CD4-positive, alpha-beta T cell treated with Interferon alpha-2 for 1 hour (primary cell): ENCODE results near the gene NEMP1.
"Not testable (repeated sequence)": the region's sequence is repeated elsewhere in the genome, so short reads cannot be mapped to it uniquely, and the experiment has no call there.

Experiments used
- DNase-seq, 2 donors: peaks; one replicate each; pipeline ENCODE4 v3.0.0-alpha.2; 2020 to 2022

The NEMP1 gene

GRCh38 chr12:57090924-57091637 lies 12.5 kb upstream of the NEMP1 start:
- DNase-seq = no peak

GRCh38 chr12:57090490-57090889 lies 11.9 kb upstream of the NEMP1 start:
- DNase-seq = no peak

GRCh38 chr12:57089271-57090245 lies 11.0 kb upstream of the NEMP1 start:
- peak in 1 of 2 donors; percentile 48 for DNase-seq

- peak; percentile 96 for DNase-seq
Observed at GRCh38 chr12:57088354-57089270, 10.0 kb upstream of the NEMP1 start, which contains the start of gene NAB2. NAB2 (plus strand) TSS chr12:57089114; CDS start chr12:57089272, 158 bp downstream.

GRCh38 chr12:57087691-57088353 lies 9.2 kb upstream of the NEMP1 start:
- peak; percentile 73 to 80 for DNase-seq

- DNase-seq = peak; percentile 91 to 93
Observed at GRCh38 chr12:57087010-57087690, 8.6 kb upstream of the NEMP1 start.

GRCh38 chr12:57086493-57087009 lies 8.0 kb upstream of the NEMP1 start:
- DNase-seq = peak; percentile 51 to 58

GRCh38 chr12:57085999-57086492 lies 7.5 kb upstream of the NEMP1 start:
- DNase-seq = peak in 1 of 2 donors; percentile 31

GRCh38 chr12:57080855-57081254 lies 2.3 kb upstream of the NEMP1 start:
- DNase-seq = no peak

- DNase-seq = no peak
Observed at GRCh38 chr12:57079821-57080220, 1.2 kb upstream of the NEMP1 start.

GRCh38 chr12:57073566-57074450 lies 4.8 kb downstream of the NEMP1 start:
- DNase-seq = not testable (repeated sequence)

- no peak for DNase-seq
Observed at GRCh38 chr12:57072661-57073060, 5.9 kb downstream of the NEMP1 start.

- peak; percentile 79 to 86 for DNase-seq
Observed at GRCh38 chr12:57069523-57069922, 9.1 kb downstream of the NEMP1 start.

- no peak for DNase-seq
Observed at GRCh38 chr12:57066245-57066644, 12.3 kb downstream of the NEMP1 start.

GRCh38 chr12:57063991-57064685 lies 14.5 kb downstream of the NEMP1 start:
- DNase-seq = peak; percentile 73 to 89

GRCh38 chr12:57058454-57058853 lies 20.1 kb downstream of the NEMP1 start:
- no peak for DNase-seq

GRCh38 chr12:57057067-57057751 lies 21.4 kb downstream of the NEMP1 start:
- no peak for DNase-seq

GRCh38 chr12:57055824-57056223 lies 22.8 kb downstream of the NEMP1 start:
- peak in 1 of 2 donors; percentile 32 for DNase-seq

- not testable (repeated sequence) for DNase-seq
Observed at GRCh38 chr12:57053901-57054300, 24.7 kb downstream of the NEMP1 start.
